GM21360 (cell line): ENCODE results near the gene NLRP12.
"Not testable (repeated sequence)": the region's sequence is repeated elsewhere in the genome, so short reads cannot be mapped to it uniquely, and the experiment has no call there.

ENCODE experiments used
- ATAC-seq: cut with Tn5 transposase; IDR thresholded peaks from one replicate; pipeline ENCODE4 v1.9.1; 2021; ENCODE audit warnings: mild to moderate bottlenecking, moderate library complexity; ENCODE audit not compliant: unreplicated experiment

NLRP12 gene

DNA sequence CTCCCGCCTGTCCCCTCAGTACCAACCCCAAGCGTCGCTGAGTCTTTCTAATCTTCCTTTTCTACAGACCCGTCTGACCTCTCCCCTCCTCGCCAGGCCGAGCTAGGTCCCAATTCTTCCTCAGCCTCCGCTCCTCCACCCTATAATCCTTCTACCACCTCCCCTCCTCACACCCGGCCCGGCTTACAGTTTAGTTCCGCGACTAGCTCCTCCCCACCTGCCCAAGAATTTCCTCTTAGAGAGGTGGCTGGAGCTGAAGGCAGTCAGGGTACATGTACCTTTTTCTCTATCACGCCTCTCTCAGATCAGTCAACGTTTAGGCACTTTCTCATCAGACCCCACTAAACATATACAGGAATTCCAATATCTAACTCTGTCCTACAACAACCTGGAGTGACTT lies 8.7 kb upstream of the NLRP12 start:
- not testable (repeated sequence) for ATAC-seq

DNA sequence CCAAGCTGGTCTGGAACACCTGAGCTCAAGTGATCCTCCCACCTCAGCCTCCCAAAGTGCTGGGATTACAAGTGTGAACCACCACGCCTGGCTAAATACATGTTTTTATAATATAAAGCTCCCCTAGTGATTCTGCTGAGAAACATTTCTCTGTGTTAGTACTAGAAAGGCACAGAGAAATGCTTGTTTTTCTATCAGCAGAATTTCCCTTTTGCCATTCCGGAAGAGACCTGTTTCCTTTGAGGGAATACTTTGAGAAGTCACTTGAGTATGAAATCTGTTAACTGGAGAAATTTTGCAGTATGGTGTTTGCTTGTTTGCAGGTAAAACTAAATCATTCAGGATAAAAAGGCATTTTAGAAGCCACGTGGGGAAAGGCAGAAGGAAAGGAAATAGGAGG lies 4.4 kb upstream of the NLRP12 start:
- ATAC-seq = no peak

DNA sequence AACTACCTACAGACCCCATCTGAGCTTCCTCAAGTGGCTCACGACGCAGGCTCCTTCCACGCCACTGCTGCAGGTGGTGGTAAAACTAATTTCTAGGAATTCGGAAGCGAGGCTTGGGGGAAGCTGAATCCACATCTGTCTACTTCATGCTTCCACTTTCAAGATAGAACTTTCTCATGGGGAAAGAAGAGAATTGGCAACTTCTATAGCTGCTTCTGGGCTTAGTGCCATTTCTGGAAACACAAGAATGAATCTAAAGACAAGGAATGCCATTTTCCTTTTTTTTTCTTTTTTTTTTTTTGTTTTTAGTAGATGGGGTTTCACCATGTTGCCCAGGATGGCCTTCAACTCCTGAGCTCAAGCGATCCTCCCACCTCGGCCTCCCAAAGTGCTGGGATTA lies 2.8 kb upstream of the NLRP12 start:
- ATAC-seq = no peak

DNA sequence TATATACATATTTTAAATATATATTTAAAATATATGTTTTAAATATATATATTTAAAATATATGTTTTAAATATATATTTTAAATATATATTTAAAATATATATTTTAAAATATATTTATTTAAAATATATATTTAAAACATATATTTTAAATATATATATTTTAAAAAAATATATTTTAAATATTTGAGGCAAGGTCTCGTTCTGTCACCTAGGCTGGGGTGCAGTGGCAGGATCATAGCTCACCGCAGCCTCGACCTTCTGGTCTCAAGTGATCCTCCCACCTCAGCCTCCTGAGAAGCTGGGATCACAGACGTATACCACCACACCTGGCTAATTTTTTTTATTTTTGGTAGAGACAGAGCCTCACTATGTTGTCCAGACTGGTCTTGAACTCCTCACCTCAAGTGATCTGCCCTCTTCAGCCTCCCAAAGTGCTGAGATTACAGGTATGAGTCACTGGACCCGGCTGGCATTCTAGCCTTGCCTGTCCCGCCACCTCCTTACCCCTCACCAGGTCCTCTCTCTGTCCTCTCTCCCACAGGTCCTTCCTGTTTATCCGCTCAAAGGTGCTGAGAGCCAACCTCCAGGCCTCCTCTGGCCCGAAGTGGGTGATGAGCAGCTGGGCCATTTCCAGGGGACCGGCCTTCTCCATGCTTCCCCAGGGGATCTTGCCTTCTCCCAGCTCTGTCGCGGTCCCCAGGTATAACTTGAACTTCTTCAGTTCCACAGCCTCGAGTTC lies 564 bp downstream of the NLRP12 start:
- no peak for ATAC-seq

DNA sequence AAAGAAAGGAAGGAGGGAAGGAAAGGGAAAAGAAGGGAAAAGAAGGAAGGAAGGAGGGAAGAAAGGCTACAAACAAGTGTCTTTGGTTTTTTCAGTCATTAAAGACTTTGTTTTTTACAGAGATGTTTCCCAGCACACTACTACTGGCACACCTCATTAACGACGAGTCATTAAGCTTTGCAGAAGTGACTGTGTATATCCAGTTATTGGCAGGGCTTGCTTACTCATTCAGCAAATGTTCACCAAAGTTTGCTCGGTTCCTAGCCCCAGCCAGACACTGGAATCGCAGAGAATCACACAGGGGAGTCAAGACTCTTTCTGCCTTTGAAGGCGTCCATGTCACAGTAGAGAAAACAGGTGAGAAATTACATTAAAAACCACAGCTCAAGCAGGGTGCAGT lies 4.3 kb downstream of the NLRP12 start:
- no peak for ATAC-seq

DNA sequence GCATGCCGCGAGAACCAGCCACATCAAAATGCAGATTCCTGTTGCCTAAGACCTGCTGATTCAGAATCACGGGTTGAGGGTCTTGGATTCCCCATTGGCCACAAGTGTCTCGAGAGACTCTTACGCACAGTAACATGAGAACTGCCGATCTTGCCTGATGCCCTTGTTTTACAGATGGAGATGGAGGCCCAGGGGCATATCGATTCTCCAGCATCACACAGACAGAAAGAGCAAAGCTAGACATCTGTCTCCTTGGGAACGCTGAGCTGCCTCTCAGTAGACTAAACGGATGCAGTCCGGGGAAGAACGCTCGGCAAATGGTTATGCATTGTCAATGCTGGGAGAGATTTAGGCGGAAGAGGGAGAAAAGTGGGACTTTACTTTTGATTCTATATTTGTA lies 5.4 kb downstream of the NLRP12 start:
- no peak for ATAC-seq

DNA sequence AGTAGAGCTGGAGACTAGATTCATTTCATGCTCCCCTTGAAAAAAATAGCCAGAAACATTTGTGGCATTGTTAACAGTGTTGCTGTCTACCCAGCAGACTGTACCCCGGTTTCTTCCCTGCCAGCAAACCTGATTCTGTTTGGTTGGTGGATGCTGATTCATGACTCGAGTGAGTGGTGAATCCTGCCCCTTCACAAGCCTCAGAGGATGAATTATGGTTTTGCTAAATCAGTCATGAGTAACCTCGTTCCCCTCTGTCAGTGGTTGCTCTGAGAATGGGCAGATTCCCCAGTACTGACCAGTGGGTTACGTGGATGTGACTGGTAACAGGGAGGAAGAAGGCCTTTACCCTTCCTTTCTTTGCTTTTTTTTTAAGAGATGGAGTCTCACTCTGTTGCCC lies 10.1 kb downstream of the NLRP12 start:
- ATAC-seq = no peak

DNA sequence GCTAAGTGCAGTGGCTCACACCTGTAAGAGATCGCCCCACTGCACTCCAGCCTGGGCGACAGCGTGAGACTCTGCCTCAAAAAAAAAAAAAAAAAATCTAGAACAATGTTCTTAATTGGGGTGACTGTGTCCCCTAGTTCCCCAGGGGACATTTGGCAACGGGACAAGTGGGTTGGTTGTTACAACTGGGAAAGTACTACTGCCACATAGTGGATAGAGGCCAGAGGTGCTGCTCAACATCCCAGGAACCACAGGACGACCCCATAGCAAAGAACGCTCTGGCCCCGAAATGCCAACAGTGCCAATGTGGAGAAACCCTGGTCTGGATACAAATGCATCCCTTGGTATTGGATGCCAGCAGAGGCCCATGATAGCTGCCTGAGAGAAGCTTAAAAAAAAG lies 11.8 kb downstream of the NLRP12 start:
- no peak for ATAC-seq

DNA sequence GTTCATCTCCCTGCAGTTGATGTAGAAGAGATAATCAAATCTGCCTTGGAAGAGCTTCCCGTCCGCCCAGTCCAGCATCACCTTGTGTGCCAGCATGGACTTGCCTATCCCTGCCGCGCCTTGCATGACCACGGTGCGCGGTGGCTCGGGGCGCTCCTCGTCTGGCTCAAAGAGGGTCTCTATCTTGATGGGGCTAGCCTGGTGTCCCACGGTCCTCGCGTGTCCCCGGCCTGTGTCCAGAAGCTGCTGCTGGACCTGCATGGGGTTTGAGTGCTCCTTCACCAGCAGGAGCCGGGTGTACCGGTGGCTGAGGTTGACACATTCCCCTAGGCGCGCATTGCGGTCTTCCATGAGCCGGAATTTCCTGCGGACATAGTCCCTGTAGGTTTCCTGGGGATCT lies 13.2 kb downstream of the NLRP12 start:
- no peak for ATAC-seq

DNA sequence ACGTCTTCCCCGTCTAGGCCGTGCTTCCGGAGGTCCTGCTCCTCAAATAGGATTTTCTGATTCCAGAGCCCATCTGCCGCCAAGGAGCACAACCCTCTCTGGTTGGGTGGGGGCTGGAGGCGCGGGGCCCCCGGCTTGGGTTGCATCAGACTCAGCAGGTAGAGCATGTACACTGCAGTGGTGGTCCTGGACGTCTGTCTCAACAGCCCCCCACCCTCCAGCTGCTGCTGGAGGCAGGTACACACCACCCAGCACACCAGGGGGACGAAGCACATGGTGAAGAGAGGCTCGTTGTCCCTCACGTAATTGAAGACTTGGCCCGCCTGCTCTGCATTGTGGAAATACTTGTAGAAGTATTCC lies 13.9 kb downstream of the NLRP12 start:
- no peak for ATAC-seq

DNA sequence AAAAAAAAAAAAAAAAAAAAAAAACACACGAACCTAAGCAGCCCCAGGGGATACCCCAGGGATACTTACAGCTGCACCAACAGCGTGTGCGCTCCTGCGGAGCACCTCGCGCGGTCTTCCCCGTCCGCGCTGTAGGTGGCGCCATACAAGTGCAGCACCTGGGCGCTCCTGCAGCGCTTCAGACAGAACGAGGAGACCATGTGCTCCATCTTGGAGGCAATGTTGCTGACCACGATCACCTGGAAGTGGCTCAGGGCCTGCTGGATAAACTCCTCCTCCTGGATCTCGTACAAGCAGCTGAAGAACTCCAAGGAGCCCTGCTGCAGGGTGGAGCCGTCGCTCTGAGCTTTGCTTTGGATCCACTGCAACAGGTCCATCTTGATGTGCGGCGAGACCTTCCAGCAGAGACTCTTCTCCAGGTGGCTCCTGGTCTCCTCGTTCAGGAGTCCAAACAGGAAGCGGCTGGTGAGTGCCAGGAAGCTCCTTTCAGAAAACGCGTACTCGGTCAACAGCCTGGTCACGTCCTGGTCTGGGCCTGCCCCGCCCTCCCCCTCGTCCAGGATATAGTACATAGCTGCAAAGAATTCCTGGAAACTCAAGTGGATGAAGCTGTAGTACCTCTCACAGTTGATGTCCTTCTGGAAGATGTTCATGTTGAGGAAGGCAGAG lies 14.5 kb downstream of the NLRP12 start:
- ATAC-seq = no peak

DNA sequence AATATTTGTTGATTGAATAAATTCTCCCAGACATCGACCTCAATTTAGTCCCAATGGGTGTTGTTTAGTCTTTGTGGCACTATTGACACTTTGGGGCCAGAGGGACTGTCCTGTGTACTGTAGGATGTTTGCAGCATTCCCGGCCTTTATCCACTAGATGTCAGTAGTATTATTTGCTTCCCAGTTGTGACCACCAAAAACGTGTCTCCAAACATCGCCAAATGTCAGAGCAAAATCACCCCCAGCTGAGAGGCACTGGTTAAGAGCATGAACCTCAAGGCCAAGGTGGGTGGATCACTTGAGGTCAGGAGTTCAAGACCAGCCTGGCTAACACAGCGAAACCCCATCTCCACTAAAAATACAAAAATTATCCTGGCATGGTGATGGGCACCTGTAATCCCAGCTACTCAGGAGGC lies 15.4 kb downstream of the NLRP12 start:
- ATAC-seq = no peak

DNA sequence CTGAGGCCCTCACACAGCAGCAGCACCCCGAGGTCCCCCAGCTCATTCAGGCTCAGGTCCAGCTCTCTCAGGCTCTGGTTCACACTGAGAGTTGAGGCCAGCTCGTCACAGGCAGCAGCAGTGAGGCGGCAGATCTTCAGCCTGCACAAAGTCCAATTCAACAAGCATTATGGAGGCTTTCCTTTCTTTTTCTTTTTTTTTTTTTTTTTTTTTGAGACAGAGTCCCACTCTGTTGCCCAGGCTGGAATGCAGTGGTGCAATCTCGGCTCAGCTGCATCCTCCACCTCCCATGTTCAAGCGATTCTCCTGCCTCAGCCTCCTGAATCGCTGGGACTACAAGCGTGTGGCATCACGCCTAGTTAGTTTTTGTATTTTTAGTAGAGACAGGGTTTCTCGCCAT lies 22.9 kb downstream of the NLRP12 start:
- ATAC-seq = no peak

DNA sequence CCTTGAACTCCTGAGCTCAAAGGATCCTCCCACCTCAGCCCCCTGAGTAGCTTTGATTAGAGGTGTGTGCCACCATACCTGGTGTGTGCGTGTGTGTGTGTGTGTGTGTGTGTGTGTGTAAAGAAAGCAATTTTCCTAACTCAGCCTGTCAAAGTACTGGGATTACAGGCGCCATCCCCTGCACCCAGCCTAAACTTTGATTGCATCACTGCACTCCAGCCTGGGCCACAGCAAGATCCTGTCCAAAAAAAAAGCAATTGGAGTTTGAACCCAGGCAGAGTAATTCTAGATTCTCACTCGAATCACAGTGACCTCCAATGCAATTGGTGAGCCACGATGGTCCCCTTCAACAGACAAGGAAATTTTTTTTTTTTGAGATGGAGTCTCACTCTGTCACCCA lies 29.1 kb downstream of the NLRP12 start:
- no peak for ATAC-seq

DNA sequence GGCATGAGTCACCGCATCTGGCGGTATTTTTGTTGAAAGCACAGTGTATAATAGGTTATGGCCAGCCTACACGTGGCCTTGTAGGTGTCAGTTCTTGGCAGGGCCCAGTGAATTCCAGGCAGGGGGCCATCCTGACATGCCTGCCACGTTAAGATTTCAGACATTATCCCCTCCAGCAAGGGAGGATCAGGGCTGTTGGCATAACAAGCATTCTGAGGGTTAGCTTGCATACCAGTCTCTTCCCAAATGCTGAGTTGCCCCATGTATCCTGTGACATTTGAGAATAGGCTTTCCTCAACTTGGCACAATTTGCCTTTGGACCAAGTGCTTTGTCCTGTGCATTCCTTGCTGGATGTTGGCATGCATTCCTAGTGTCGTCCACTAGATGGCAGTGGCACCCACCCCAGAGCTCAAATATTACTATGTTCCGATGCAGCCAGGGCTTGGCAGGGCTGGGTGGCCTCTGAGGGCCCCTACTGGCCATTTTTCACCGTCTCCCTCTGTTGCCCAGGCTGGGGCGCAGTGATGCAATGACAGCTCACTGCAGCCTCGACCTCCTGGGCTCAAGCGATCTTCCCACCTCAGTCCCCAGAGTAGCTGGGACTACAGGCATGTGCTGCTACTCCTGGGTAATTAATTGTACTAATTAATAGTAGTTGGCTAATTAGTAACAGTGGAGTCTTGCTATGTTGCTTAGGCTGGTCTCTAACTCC lies 31.2 kb downstream of the NLRP12 start:
- ATAC-seq = peak; percentile 87

DNA sequence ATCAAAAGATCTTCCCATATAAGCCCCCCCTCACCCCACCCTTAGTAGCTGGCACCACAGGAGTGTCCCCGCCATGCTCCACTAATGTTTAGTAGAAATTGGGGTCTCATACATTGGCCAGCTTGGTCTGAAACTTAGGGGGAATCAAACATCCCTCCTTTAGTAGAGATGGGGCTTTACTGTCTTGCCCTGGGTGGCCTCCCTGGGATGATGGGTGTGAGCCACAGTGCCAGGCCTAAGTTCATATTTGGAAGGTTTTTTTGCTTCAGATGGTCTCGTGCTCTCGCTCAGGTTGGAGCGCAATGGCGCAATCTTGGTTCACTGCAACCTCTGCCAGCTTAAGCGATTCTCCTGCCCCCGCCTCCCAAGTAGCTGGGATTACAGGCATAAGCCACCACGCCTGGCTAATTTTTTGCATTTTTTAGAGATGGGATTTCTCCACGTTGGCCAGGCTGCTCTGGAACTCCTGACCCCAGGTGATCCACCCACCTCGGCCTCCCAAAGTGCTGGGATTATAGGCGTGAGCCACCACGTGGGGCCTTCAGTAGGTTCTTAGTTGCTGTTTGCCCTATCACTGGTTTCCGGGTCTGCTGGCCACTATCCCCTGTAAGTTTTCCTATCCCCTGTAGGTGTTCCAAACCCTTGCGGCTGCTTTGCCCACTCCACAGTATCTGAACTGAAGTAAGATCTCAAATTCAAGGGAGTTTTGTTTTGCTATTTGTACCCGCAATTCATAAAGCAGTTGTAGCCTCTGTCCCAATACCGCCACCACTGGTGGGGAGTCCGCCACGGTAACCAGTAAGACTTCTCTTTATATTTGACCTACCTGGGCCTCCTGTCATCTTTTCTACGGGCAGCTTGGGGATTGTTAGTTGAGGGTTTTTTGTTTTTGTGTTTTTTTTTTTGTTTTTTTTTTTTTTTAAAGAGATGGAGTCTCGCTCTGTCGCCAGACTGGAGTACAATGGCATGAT lies 34.1 kb downstream of the NLRP12 start:
- no peak for ATAC-seq

DNA sequence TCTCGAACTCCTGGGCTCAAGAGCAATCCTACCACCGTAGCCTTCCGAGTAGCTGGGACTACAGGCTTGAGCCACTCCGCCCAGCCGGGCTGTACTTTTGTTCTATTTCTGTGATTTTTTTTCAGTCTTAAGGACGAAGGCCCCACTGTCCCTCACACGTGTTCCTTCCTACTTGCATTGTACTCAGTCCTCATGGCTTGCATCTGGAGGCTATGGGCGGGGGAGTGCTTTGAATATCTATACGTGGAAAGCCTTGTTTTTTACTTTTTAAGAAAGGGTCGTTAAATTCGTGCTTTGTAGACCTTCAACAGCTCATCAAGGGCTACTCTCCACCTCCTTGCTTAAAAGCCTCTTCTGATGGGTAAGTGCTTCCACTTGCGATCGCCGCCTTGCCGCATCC lies 36.8 kb downstream of the NLRP12 start:
- ATAC-seq = no peak

DNA sequence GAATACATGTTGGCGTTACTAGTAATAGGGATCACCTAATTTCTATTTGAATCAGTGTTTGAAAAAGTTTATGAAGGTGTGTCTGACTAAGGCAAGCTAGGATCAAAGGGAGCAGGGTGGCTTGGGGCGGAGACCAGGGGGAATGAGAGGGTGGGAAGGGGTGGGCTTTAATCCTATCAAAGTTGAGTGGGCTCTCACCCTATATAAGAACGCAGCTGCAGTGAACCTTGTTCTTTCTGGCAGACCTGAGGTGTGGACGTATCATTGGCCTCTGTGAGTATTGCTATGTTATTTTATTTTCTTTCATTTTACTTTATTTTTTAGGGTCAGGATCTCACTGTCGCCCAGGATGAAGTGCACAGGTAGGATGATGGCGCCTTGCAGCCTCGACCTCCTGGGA lies 37.4 kb downstream of the NLRP12 start:
- no peak for ATAC-seq

DNA sequence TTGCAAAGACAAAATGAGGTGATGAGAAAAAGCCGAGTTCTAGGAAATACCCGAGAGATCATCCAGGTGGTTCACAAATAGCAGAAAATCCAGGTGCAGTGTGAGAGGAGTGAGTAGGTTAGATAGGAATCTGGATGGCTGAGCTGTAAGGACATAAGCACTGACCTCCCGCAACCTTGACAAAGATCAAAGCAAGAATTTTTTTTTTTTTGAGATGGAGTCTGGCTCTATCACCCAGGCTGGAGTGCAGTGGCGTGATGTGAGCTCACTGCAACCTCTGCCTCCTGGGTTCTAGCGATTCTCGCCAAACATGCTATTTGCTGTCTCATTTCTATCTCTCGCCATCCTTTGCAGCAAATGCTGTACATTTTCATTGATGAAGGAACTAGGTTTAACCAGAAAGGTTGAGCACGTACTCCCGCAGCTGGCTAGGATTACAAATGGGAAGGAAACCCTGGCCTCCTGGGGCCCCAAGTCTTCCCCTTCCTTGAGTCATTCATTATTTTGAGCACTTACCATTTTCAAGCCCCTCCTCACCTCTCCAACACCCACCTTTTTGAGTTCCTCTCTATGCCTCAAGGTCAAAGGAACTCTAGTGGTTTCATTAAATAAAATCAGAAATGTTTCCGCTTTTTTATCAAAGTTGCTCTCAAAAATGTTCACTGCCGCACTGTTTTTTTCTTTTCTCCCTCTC lies 38.8 kb downstream of the NLRP12 start:
- no peak for ATAC-seq

DNA sequence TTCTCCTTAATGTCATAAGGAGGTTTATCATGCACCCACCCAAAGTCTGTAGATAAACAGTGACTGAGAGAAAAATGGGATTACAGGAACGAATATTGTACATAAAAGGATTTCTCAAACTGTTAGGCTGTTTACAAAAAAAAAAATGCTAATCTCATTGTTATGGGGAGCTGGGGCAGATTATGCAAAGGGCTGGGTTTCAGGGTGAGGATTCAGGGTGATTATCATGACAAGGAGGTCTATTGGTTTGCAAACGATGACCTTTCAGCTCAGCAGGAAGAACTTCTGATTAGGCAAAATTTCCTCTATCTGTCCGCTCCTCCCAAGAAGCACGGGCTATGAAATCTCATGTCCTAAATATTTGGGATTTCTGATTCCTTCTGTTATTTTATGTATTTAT lies 41.4 kb downstream of the NLRP12 start:
- no peak for ATAC-seq
